CD4-positive, alpha-beta T cell (primary cell): ENCODE measurements around the gene TPCN1. TPM values are rescaled to one million over a fixed set of nuclear protein-coding genes. Genes with fewer than 3 reads are reported as not detected.

Experiments used
- ATAC-seq: fragments of 200-7000 bp; cut with Tn5 transposase; one replicate; pipeline ENCODE4 v1.10.0; 2022; ENCODE audit warnings: mild to moderate bottlenecking; ENCODE audit not compliant: poor library complexity
- CTCF ChIA-PET: fragments of 350-600 bp; sonication (Branson Sonifier 250); formaldehyde crosslinking; loops from one replicate; lab custom pipeline; 2021; ENCODE audit warnings: antibody characterized with exemption, inconsistent platforms; lab: Charles Lee
- POLR2A ChIA-PET: fragments of 350-600 bp; sonication (Branson Sonifier 250); formaldehyde crosslinking; loops from one replicate; lab custom pipeline; 2021; ENCODE audit warnings: antibody characterized with exemption, inconsistent platforms; lab: Charles Lee
- DNase-seq, 14 experiments: peaks; one replicate each; pipeline ENCODE4 v3.0.0-alpha.2; 2013 to 2020; ENCODE audit warnings: mixed read lengths in 2 of 14
- H3K27ac ChIP-seq, 2 donors: one replicate each; pipeline versions ENCODE4 v1.5.1 to v1.7.0; 2013; ENCODE audit warnings: low read length in 2 of 2, low read depth in 1 of 2, mild to moderate bottlenecking in 1 of 2
- H3K27me3 ChIP-seq, 2 experiments: 1 replicate in 1 of 2; 2 replicates in 1 of 2; pipeline versions ENCODE4 v1.6.1 to v1.7.0; 2013; ENCODE audit warnings: low read length in 2 of 2, control low read depth in 1 of 2, mild to moderate bottlenecking in 1 of 2, moderate library complexity in 1 of 2; ENCODE audit not compliant: insufficient read depth in 2 of 2, control insufficient read depth in 1 of 2
- H3K36me3 ChIP-seq: one replicate; pipeline ENCODE4 v1.6.1; 2013; ENCODE audit warnings: low read length, control low read depth; ENCODE audit not compliant: insufficient read depth
- H3K4me1 ChIP-seq: one replicate; pipeline ENCODE4 v1.6.1; 2013; ENCODE audit warnings: low read length, control low read depth; ENCODE audit not compliant: insufficient read depth
- H3K4me3 ChIP-seq: one replicate; pipeline ENCODE4 v1.5.1; 2013; ENCODE audit warnings: mild to moderate bottlenecking, low read length, moderate library complexity
- H3K9me3 ChIP-seq, 2 experiments: 1 replicate in 1 of 2; 2 replicates in 1 of 2; pipeline versions ENCODE4 v1.6.1 to v1.7.0; 2013; ENCODE audit warnings: low read length in 2 of 2, mild to moderate bottlenecking in 2 of 2, control low read depth in 1 of 2, moderate library complexity in 1 of 2; ENCODE audit not compliant: control insufficient read depth in 1 of 2, insufficient read depth in 1 of 2
- H3K27ac Mint-ChIP-seq: one replicate; pipeline ENCODE4 v1.8.0; 2020; ENCODE audit warnings: mixed read lengths
- H3K27me3 Mint-ChIP-seq: one replicate; pipeline ENCODE4 v1.8.0; 2021; ENCODE audit warnings: mixed read lengths
- H3K36me3 Mint-ChIP-seq: one replicate; pipeline ENCODE4 v1.8.0; 2021; ENCODE audit warnings: low read depth, mixed read lengths
- H3K4me1 Mint-ChIP-seq: one replicate; pipeline ENCODE4 v1.8.0; 2021; ENCODE audit warnings: low read depth, mixed read lengths
- H3K4me3 Mint-ChIP-seq: one replicate; pipeline ENCODE4 v1.8.0; 2020; ENCODE audit warnings: mild to moderate bottlenecking, mixed read lengths
- H3K9me3 Mint-ChIP-seq: one replicate; pipeline ENCODE4 v1.8.0; 2020; ENCODE audit warnings: mixed read lengths
- CTCF ChIP-seq: fragments of 200-600 bp; IDR thresholded peaks from one replicate; pipeline ENCODE4 v1.8.0; 2022; ENCODE audit warnings: antibody characterized with exemption, mild to moderate bottlenecking
- intact Hi-C, 2 experiments: fragments of 100-400 bp; cut with DNase I in 1 of 2; cut with micrococcal nuclease in 1 of 2; formaldehyde crosslinking; loops; one replicate each; pipeline versions ENCODE4 v1.15.1 to v1.9.0; 2023 to 2025; cut with DNase I, micrococcal nuclease
- total RNA-seq, 174 experiments: library from RNA in 2 of 174; stranded (reverse) in 2 of 174; gene quantifications; one replicate each; pipeline ENCODE4 v1.2.3 and lab custom pipeline; 2021 to 2026

TPCN1 gene
- total RNA-seq, 2 experiments from 2014 or later: 52.4 to 59.7 TPM

GRCh38 chr12:113260127-113260526 lies 38.9 kb downstream of the TPCN1 start:
- Histone ChIP-seq H3K9me3 (peaks cover 0 to 4% of the 10 kb centered on the region in 2 experiments), H3K27ac (peak overlapping the region in 1 of 2 donors; percentile 14), H3K36me3 (peaks cover 3% of the 10 kb centered on the region), H3K27me3 (no peaks in the 10 kb centered on the region), H3K4me1 (peaks cover 42% of the 10 kb centered on the region), H3K4me3 (no peak overlapping the region)
- intact Hi-C loops: no loop called here
- Mint-ChIP-seq H3K27ac (peak overlapping the region; percentile 90), H3K4me1 (peaks cover 45% of the 10 kb centered on the region), H3K9me3 (no peaks in the 10 kb centered on the region), H3K36me3 (peaks cover 34% of the 10 kb centered on the region), H3K27me3 (no peaks in the 10 kb centered on the region), H3K4me3 (peak overlapping the region; percentile 20)
- DNase-seq (no peak), ATAC-seq (no peak)
- TF ChIP-seq CTCF: no peak
- ChIA-PET CTCF (no interaction called here), POLR2A (interaction anchor here (0.6 to 0.9 kb wide), 3 partner anchors 27 to 322 kb away, joined by 3 read pairs; no protein-coding TSS in a partner anchor)

- peaks cover 42% of the 10 kb centered on the region for H3K4me1 ChIP-seq
- no peak for TF ChIP-seq CTCF
- POLR2A ChIA-PET: interaction anchor here (0.6 to 2.3 kb wide), 7 partner anchors 22 to 323 kb away, joined by 3 to 11 read pairs (median 3); partner anchors contain the start of gene TPCN1
- Mint-ChIP-seq H3K4me3 (no peak overlapping the region), H3K36me3 (peaks cover 36% of the 10 kb centered on the region), H3K4me1 (peaks cover 46% of the 10 kb centered on the region), H3K27ac (peak overlapping the region; percentile 90), H3K27me3 (no peaks in the 10 kb centered on the region), H3K9me3 (no peaks in the 10 kb centered on the region)
- no peak for ATAC-seq
- H3K9me3 ChIP-seq: peaks cover 0 to 4% of the 10 kb centered on the region in 2 experiments
- intact Hi-C loops: no loop called here
- no peaks in the 10 kb centered on the region for H3K27me3 ChIP-seq
- peaks cover 3% of the 10 kb centered on the region for H3K36me3 ChIP-seq
- CTCF ChIA-PET: no interaction called here
- DNase-seq: no peak
- H3K27ac ChIP-seq: peak overlapping the region; percentile 2 to 14
- no peak overlapping the region for H3K4me3 ChIP-seq
Observed at GRCh38 chr12:113260636-113261300, 39.5 kb downstream of the TPCN1 start.

- intact Hi-C loops: no loop called here
- Mint-ChIP-seq H3K27ac (peak overlapping the region; percentile 80), H3K9me3 (no peaks in the 10 kb centered on the region), H3K4me1 (peaks cover 46% of the 10 kb centered on the region), H3K4me3 (peak overlapping the region; percentile 27), H3K27me3 (no peaks in the 10 kb centered on the region), H3K36me3 (peaks cover 41% of the 10 kb centered on the region)
- ChIA-PET CTCF (no interaction called here), POLR2A (interaction anchor here (0.9 to 2.3 kb wide), 4 partner anchors 23 to 40 kb away, joined by 3 to 11 read pairs (median 6); partner anchors contain the start of gene TPCN1)
- H3K27me3 ChIP-seq: no peaks in the 10 kb centered on the region
- peak overlapping the region; percentile 48 to 63 for H3K27ac ChIP-seq
- no peak for TF ChIP-seq CTCF
- ATAC-seq (peak; percentile 52), DNase-seq (peak in 6 of 14 experiments; percentile 8 to 70 (median 37))
- H3K36me3 ChIP-seq: peaks cover 14% of the 10 kb centered on the region
- no peak overlapping the region for H3K4me3 ChIP-seq
- peaks cover 0 to 4% of the 10 kb centered on the region in 2 experiments for H3K9me3 ChIP-seq
- peaks cover 42% of the 10 kb centered on the region for H3K4me1 ChIP-seq
Observed at GRCh38 chr12:113261847-113262470, 40.7 kb downstream of the TPCN1 start.
